ENCODE measurements around the gene TAS2R1.

TAS2R1 gene

GRCh38 chr5:9588254-9588653 lies 41.9 kb downstream of the TAS2R1 start:
- DNase-seq (ENCODE audit: low read depth, low spot score): no peak

GRCh38 chr5:9587135-9587534 lies 43.0 kb downstream of the TAS2R1 start:
- DNase-seq (ENCODE audit: low read depth, low spot score): no peak

- DNase-seq (ENCODE audit: low read depth, low spot score): no peak
Observed at GRCh38 chr5:9582406-9582805, 47.7 kb downstream of the TAS2R1 start.
